C4-2B (cell line): Measurements from ENCODE around the gene MDM4.

ENCODE experiments used
- ZFX ChIP-seq: fragments of 450-650 bp; IDR thresholded peaks from 2 replicates; pipeline ENCODE4 v1.6.1; 2017
- TF ChIP-seq, protein P1 (sequence below): fragments of 450-650 bp; conservative IDR thresholded peaks from 2 replicates; pipeline ENCODE4 v1.5.1; 2017; ENCODE audit warnings: mild to moderate bottlenecking

DNA sequence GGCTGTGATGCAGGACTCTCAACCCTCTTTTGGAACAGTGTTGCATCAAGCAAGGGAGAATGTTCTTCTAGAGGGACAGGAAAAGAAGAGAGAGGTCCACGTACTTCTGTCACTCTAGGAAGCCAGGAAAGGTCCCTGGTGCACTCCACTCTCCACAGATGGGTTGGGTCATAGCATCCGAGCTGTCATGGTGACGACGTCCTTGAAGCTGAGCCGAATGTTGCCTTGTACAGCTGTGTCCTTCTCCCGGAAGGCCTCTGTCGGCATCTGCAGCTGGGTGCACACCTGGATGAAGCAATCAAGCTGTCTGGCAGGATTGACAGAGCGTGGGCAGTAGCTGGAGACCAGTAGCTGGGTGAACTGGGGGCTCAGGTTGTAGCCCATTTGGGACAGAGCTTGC, 12.5 kb downstream of the MDM4 start:
- TF ChIP-seq, protein P1, sequence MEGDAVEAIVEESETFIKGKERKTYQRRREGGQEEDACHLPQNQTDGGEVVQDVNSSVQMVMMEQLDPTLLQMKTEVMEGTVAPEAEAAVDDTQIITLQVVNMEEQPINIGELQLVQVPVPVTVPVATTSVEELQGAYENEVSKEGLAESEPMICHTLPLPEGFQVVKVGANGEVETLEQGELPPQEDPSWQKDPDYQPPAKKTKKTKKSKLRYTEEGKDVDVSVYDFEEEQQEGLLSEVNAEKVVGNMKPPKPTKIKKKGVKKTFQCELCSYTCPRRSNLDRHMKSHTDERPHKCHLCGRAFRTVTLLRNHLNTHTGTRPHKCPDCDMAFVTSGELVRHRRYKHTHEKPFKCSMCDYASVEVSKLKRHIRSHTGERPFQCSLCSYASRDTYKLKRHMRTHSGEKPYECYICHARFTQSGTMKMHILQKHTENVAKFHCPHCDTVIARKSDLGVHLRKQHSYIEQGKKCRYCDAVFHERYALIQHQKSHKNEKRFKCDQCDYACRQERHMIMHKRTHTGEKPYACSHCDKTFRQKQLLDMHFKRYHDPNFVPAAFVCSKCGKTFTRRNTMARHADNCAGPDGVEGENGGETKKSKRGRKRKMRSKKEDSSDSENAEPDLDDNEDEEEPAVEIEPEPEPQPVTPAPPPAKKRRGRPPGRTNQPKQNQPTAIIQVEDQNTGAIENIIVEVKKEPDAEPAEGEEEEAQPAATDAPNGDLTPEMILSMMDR = no peak
- TF ChIP-seq ZFX = no peak
